Testis (tissue), 3 donors: Measurements from ENCODE around the gene OS9. TPM values are rescaled to one million over a fixed set of nuclear protein-coding genes. Genes with fewer than 3 reads are reported as not detected.

ENCODE experiments used
- DNase-seq: peaks from one replicate; pipeline ENCODE4 v3.0.0-alpha.2; 2019
- H3K27ac ChIP-seq, 2 donors: fragments of 200-600 bp; sonication (generic); one replicate each; pipeline ENCODE4 v1.5.1; 2019
- H3K27me3 ChIP-seq: fragments of 200-600 bp; sonication (generic); one replicate; pipeline ENCODE4 v1.5.1; 2019
- H3K36me3 ChIP-seq: fragments of 200-600 bp; sonication (generic); one replicate; pipeline ENCODE4 v1.5.1; 2017; ENCODE audit warnings: low read depth; ENCODE audit errors: missing control alignments
- H3K4me1 ChIP-seq: fragments of 200-600 bp; sonication (generic); one replicate; pipeline ENCODE4 v1.5.1; 2019
- H3K4me3 ChIP-seq, 2 donors: fragments of 200-600 bp; sonication (generic); one replicate each; pipeline ENCODE4 v1.5.1; 2017 to 2019
- H3K9me3 ChIP-seq: fragments of 200-600 bp; sonication (generic); one replicate; pipeline ENCODE4 v1.5.1; 2017
- POLR2A ChIP-seq: fragments of 450-650 bp; IDR thresholded peaks from one replicate; pipeline ENCODE4 v1.6.1; 2017; ENCODE audit warnings: antibody characterized with exemption, mild to moderate bottlenecking, moderate library complexity
- WGBS, 2 donors: methylation state at CpG; one replicate each; pipeline ENCODE4 v1.1.5; 2018; 5-methylcytosine and 5-hydroxymethylcytosine counted together
- intact Hi-C: fragments of 100-400 bp; cut with DNase I; formaldehyde crosslinking; loops from one replicate; pipeline ENCODE4 v1.15.1; 2023; ENCODE audit warnings: low total_unique reads
- polyA plus RNA-seq: library from polyadenylated mRNA; stranded (reverse); fragments of 350-450 nt; fragmentation: Illumina TruSeq; extraction: RNeasy Lipid Tissue Mini Kit (QIAGEN cat#74804); gene quantifications from one replicate; pipeline ENCODE4 v1.2.3, GENCODE V29; 2014; ENCODE audit warnings: low read depth, low replicate concordance; ENCODE audit not compliant: insufficient read depth
- total RNA-seq, 2 donors: library from RNA; depleted of rRNA; stranded (reverse); fragments of >200 nt; gene quantifications; one replicate each; pipeline ENCODE4 v1.2.3, GENCODE V29; 2016
- TF ChIP-seq, protein P1 (sequence below), 3 experiments: fragments of 450-650 bp in 2 of 3; fragments of 200-600 bp in 1 of 3; sonication (generic) in 1 of 3; IDR thresholded peaks; one replicate each; pipeline ENCODE4 v1.5.1; 2016 to 2019; ENCODE audit warnings: antibody characterized with exemption in 3 of 3, mild to moderate bottlenecking in 2 of 3, moderate library complexity in 1 of 3

Gene OS9
- total and polyA plus RNA-seq, 3 donors from 2014 or later = 88.1 to 158 (median 121) TPM

DNA sequence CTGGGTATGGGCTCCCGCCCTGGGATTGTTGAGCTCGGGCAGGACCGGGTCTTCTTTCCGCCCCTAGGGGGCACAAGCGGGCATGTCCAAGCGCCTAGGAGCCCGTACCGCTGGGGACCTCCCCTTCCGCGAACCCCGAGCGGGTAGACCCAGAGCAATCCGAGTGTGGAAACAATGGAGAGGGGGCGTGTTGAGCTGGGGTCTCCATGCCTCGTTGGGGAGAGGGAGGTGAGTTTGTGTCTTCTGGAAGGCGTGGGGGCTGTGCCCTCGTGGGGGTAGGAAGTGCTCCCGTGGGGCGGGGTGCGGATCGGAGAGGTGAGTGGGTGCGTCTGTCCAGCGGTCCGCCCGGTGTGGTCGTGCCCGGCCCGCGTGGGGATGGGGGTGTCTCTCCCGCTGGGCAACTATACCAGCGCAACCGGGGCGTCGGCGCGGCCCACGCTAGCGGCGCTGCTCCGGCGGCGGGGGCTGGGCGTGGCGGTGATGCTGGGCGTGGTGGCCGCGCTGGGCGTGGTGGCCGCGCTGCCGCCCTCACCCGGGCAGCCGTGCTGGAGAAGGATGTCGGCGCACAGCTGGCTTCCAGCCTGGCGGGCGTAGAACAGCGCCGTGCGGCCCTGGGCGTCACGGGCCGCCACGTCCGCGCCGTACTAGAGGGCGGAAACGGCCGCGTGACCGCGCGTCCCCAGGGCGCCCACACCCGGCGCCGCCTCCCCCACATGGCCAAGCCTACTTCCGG, 32.4 kb downstream of the OS9 start:
- 12% methylated on average over 25 to 55 of the region's 79 CpGs for WGBS, 2 donors
- H3K4me3 ChIP-seq = peak overlapping the region; percentile 49 to 61
- intact Hi-C loops = no loop called here
- TF ChIP-seq, protein P1, sequence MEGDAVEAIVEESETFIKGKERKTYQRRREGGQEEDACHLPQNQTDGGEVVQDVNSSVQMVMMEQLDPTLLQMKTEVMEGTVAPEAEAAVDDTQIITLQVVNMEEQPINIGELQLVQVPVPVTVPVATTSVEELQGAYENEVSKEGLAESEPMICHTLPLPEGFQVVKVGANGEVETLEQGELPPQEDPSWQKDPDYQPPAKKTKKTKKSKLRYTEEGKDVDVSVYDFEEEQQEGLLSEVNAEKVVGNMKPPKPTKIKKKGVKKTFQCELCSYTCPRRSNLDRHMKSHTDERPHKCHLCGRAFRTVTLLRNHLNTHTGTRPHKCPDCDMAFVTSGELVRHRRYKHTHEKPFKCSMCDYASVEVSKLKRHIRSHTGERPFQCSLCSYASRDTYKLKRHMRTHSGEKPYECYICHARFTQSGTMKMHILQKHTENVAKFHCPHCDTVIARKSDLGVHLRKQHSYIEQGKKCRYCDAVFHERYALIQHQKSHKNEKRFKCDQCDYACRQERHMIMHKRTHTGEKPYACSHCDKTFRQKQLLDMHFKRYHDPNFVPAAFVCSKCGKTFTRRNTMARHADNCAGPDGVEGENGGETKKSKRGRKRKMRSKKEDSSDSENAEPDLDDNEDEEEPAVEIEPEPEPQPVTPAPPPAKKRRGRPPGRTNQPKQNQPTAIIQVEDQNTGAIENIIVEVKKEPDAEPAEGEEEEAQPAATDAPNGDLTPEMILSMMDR (IDR thresholded peaks at IDR 0.05) = peak; percentile 12 to 51 (median 36)
- TF ChIP-seq POLR2A = no peak
- peaks cover 9% of the 10 kb centered on the region for H3K4me1 ChIP-seq
- H3K9me3 ChIP-seq = no peaks in the 10 kb centered on the region
- no peak overlapping the region for H3K27ac ChIP-seq
- no peaks in the 10 kb centered on the region for H3K36me3 ChIP-seq
- no peaks in the 10 kb centered on the region for H3K27me3 ChIP-seq
- peak; percentile 79 for DNase-seq

DNA sequence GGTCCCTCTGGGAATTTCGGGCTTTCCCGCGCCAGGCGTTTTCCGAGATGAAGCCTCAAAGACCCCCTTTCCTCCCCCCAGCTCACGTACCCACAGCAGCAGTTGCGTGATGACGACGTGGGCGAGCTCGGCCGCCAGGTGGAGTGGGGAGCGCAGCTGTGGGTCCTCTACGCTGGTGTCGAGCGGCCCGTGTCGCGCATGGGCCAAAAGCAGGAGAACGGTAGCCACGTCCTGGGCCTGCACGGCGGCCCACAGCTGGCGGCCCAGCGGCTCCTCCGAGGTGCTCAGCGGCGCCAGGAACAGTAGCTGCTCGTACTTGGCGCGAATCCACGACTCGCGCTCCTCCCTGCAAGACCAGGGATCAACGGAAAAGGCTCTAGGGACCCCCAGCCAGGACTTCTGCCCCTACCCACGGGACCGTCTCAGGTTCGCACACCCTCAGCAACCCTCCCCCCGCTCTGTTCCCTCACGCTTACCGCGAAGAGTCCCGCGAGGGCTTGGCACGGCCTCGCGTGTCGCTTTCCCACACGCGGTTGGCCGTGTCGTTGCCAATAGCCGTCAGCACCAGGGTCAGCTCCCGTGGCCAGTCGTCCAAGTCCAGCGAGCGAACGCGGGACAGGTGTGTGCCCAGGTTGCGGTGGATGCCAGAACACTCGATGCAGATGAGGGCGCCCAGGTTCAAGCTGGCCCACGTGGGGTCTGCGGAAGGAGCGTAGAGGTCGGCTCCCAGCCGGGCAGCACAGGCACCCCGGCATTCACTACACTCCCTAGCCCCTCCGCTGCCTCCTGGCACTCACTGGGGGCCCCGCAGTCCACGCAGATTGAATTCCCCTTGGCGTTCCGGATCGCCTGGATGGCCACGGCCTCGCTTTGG, 33.2 kb downstream of the OS9 start:
- H3K4me1 ChIP-seq = peaks cover 9% of the 10 kb centered on the region
- no peak overlapping the region for H3K27ac ChIP-seq
- peak; percentile 50 for DNase-seq
- peak overlapping the region; percentile 49 to 61 for H3K4me3 ChIP-seq
- no peaks in the 10 kb centered on the region for H3K27me3 ChIP-seq
- no peaks in the 10 kb centered on the region for H3K9me3 ChIP-seq
- intact Hi-C loops = no loop called here
- TF ChIP-seq, protein P1 (IDR thresholded peaks at IDR 0.05) = no peak
- no peak for TF ChIP-seq POLR2A
- 23 to 27% methylated on average over 36 to 65 of the region's 76 CpGs for WGBS, 2 donors
- no peaks in the 10 kb centered on the region for H3K36me3 ChIP-seq

DNA sequence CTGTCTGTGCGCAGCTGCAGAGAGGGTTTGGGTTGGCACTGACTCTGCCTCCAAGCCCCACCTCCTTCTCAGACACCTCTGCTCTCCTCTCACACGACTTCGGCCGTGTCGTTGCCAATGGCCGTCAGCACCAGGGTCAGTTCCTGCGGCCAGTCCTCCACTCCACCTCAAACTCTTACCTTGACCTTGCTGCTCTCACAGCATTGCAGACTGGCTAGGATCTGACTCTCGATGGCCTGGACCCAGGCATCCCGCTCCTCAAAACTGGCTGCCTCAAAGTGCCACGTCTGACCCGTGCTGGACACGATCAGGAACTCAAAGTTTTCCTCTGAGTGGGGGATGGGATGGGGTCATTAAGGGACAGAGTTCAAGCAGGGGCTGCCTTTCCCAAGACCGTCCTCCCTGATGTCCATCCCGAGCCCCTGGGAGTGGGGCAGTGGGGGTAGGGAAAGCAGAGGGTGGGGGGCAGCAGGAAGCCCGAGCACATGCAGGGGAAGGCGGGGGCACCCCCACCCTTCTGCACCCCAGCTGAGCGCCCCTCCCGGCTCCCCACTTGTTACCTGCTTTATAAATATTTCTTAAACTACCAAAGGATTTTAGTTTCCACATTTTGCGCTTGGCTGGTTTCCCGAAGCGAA, 33.9 kb downstream of the OS9 start:
- intact Hi-C loops = no loop called here
- Histone ChIP-seq H3K27ac (no peak overlapping the region), H3K4me3 (no peak overlapping the region), H3K9me3 (no peaks in the 10 kb centered on the region), H3K36me3 (no peaks in the 10 kb centered on the region), H3K4me1 (peaks cover 9% of the 10 kb centered on the region), H3K27me3 (no peaks in the 10 kb centered on the region)
- peak; percentile 37 for DNase-seq
- WGBS, 2 donors = 43 to 44% methylated on average over 13 to 21 of the region's 21 CpGs
- no peak for TF ChIP-seq POLR2A
- TF ChIP-seq, protein P1 (IDR thresholded peaks at IDR 0.05) = no peak

DNA sequence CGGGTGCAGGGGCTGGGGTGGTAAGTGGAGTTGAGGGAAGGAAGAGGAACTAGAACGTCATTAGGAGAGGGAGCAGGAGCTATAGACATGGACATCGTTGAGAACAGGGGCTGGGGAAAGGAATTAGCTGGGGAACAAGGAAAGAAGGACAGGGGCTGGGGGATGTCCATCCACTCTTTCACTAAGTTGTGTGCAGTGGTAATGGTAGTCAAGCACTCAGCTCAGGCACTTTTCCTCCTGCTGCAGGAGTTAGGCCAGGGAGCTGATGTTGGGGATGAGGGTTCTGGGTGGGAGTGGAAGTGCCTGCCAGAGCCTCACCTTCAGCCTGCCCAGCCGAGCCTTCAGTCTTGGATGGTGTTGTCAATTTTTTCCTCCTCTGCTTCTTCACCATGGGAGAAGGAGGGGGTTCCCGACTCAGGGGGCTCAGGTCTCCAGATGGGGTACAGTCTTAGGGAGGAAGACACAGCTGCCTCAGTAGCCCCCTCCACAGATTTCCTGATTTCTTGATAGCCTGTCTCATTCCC, 35.5 kb downstream of the OS9 start:
- DNase-seq = no peak
- intact Hi-C loops = no loop called here
- 64 to 65% methylated on average over 5 of the region's 5 CpGs for WGBS, 2 donors
- no peak for TF ChIP-seq POLR2A
- TF ChIP-seq, protein P1 (IDR thresholded peaks at IDR 0.05) = no peak
- H3K9me3 ChIP-seq = no peaks in the 10 kb centered on the region
- no peak overlapping the region for H3K4me3 ChIP-seq
- H3K36me3 ChIP-seq = no peaks in the 10 kb centered on the region
- H3K4me1 ChIP-seq = peaks cover 9% of the 10 kb centered on the region
- no peaks in the 10 kb centered on the region for H3K27me3 ChIP-seq
- no peak overlapping the region for H3K27ac ChIP-seq
